Fibroblast of villous mesenchyme (primary cell): ENCODE measurements around the gene TRANK1. TPM values are rescaled to one million over a fixed set of nuclear protein-coding genes. Genes with fewer than 3 reads are reported as not detected.
A peak's percentile ranks its signal among the peaks of the same experiment; 100 is the strongest.

Experiments
- DNase-seq: peaks from one replicate; pipeline ENCODE4 v3.0.0-alpha.2; 2010; ENCODE audit warnings: low read depth
- H3K4me3 ChIP-seq: 2 replicates; pipeline ENCODE4 v1.5.1; 2011; ENCODE audit warnings: low read depth, mild to moderate bottlenecking, low read length
- total RNA-seq: library from RNA; depleted of rRNA; stranded (reverse); fragments of >200 nt; gene quantifications from 2 replicates; pipeline ENCODE4 v1.2.3, GENCODE V29; 2012
- TF ChIP-seq, protein P1 (sequence below): IDR thresholded peaks from 2 replicates; pipeline ENCODE4 v1.5.1; 2012; ENCODE audit warnings: low read depth, mild to moderate bottlenecking, low read length; ENCODE audit not compliant: insufficient read depth

The TRANK1 gene
- total RNA-seq, 1 donor: 13.4 TPM

DNA sequence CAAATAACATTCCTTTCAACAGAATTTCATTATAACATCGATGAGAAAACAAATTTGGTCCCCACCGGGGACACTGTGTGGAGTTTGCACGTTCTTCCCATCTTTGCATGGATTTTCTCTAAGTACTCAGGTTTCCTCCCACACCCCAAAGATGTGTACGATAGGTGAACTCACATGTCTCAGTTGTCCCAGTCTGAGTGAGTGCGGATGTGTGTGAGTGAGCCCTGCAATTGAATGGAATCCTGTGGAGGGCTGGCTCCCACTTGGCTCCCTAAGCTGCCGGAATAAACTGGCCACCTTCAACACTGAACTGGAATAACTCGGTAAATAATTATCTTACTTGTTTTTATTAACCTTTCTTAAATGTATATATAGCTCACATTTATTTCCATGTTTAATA is 77.0 kb downstream of the TRANK1 start:
- DNase-seq: no peak
- TF ChIP-seq, protein P1, sequence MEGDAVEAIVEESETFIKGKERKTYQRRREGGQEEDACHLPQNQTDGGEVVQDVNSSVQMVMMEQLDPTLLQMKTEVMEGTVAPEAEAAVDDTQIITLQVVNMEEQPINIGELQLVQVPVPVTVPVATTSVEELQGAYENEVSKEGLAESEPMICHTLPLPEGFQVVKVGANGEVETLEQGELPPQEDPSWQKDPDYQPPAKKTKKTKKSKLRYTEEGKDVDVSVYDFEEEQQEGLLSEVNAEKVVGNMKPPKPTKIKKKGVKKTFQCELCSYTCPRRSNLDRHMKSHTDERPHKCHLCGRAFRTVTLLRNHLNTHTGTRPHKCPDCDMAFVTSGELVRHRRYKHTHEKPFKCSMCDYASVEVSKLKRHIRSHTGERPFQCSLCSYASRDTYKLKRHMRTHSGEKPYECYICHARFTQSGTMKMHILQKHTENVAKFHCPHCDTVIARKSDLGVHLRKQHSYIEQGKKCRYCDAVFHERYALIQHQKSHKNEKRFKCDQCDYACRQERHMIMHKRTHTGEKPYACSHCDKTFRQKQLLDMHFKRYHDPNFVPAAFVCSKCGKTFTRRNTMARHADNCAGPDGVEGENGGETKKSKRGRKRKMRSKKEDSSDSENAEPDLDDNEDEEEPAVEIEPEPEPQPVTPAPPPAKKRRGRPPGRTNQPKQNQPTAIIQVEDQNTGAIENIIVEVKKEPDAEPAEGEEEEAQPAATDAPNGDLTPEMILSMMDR: no peak
- H3K4me3 ChIP-seq: no peak overlapping the region

DNA sequence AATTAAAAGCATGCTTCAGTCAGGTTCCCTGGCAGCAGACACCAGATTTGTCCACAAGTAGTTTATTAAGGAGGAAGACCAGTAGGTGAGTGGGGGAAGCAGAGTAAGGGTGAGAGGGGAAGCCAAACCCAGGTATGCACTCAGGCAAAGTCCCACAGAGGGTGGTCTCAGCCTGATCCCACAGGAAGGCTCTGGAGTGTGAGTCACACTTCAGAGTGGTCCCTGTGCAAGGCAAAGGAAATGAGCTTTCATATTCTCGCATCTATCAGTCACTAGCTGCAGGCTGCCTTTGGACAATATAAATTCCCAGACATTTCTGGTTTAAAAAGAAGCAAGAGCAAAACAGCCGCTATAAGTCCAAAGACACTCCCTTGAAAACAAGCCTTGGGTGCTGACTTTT is 78.5 kb downstream of the TRANK1 start:
- no peak overlapping the region for H3K4me3 ChIP-seq
- TF ChIP-seq, protein P1: no peak
- DNase-seq: no peak

DNA sequence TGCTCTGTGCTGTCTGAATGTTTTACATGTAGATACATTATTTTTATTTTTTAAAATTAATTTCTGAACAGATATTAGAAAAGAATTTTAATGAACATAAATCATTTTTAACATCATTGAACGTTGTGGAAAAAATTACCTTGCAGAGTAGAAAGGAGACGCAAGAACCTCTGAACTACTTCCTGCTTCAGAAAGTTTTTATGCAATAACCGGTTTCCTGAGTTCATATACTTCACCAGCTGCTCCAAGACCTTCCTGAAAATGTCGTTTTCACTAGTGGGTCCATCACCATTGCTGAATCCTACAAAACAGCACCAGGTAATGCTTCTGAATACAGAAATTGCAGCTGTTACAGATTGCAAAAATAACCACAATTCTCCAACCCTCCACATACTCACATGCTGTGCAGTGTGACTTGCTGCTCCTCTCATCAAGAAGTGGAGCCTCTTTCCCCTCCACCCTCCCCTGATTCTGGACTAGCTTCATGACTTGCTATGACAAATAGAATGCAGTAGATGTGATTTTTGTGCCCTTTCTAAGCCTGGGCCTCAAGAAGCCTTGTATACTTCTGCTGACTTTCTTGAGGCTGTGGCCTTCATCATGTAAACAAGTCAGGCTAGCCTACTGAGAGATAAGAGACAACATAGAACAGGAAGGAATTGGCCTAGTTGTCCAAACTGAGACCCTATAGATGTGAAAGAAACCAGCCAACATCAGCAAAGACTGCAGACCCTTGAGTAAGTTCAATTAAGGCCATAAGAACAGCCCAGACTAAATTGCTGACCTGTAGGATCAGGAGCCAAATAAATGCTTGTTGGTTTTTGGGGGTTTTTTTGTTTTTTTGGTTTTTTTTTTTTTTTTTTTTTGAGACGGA is 80.4 kb downstream of the TRANK1 start:
- TF ChIP-seq, protein P1: no peak
- DNase-seq: peak; percentile 5
- H3K4me3 ChIP-seq: no peak overlapping the region

DNA sequence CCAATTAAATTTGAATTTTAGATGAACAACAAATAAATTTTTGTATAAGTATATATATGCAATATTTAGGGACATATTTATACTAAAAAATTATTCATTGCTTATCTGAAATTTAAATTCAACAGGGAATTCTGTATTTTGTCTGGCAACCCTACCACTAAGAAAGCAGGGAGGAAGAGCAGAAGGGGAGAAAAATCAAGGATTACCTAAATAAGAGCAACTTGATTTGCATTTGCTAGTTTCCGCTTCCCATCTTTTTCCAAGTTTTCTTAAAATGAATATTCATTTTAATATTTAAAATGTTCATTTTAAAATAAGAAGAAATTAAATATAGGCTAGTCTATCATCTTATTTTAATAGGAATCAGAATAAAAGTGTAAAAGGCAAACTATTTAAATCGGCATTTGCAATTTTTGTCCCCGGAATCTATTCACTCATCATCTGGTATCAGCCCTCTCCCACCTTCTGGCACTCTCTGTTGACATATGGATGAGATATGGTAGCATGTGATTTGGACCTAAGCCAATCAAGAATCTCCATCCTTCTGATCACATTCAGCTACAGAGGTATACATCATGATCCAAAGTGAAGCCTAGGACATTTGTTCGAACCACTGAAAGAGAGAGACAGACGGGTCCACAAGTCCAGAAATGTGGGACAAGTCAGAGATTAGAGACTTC is 82.6 kb downstream of the TRANK1 start:
- no peak for DNase-seq
- TF ChIP-seq, protein P1: no peak
- no peak overlapping the region for H3K4me3 ChIP-seq

DNA sequence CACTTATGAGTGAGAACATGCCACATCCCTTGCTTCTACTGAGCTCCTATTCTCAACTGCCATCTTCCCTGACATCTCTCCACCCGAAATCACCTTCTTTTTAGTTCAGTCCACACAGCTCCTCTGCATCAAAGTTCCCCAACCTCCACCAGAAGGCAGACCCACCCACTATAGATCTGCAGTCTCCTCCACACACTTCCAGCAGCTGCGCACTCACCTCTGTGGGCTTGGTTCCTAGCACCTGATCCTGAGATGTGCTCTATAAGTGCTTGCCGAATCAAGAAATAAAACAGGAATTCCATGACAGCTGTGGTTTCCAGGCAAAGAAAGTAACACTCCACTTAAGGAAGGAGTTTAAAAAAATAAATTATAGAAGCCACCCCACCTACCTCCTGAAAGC is 85.4 kb downstream of the TRANK1 start:
- TF ChIP-seq, protein P1: no peak
- H3K4me3 ChIP-seq: no peak overlapping the region
- DNase-seq: no peak

DNA sequence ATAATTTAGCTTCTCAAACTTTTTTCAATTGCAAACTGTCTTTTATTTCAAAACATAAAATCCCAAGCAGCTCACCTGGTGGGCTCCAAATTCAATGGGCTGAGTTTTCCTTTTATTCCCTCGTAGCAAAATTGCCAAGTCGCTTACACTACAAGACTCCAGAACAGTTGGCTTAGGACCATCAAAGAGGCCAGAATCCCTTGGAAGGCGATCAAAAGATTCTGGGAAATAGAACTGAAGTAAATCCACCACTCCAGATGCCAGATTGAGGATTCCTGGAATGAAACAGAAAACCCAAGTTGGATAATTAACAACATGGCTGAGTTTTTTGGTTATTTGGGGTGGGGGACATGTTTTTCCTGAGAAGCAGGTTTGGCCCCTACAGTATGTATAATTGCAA is 92.8 kb downstream of the TRANK1 start:
- H3K4me3 ChIP-seq: no peak overlapping the region
- TF ChIP-seq, protein P1: no peak
- DNase-seq: no peak
